GM12874 (cell line): ENCODE measurements around the gene TTLL7.

Source experiments
- TF ChIP-seq, protein P1 (sequence below): IDR thresholded peaks from 2 replicates; pipeline ENCODE4 v1.5.1; 2011; ENCODE audit warnings: low read depth, mild to moderate bottlenecking, control low read depth, low read length, moderate library complexity; ENCODE audit not compliant: insufficient read depth

TTLL7 gene

GRCh38 chr1:83950106-83950661 is 48.7 kb downstream of the TTLL7 start:
- TF ChIP-seq, protein P1, sequence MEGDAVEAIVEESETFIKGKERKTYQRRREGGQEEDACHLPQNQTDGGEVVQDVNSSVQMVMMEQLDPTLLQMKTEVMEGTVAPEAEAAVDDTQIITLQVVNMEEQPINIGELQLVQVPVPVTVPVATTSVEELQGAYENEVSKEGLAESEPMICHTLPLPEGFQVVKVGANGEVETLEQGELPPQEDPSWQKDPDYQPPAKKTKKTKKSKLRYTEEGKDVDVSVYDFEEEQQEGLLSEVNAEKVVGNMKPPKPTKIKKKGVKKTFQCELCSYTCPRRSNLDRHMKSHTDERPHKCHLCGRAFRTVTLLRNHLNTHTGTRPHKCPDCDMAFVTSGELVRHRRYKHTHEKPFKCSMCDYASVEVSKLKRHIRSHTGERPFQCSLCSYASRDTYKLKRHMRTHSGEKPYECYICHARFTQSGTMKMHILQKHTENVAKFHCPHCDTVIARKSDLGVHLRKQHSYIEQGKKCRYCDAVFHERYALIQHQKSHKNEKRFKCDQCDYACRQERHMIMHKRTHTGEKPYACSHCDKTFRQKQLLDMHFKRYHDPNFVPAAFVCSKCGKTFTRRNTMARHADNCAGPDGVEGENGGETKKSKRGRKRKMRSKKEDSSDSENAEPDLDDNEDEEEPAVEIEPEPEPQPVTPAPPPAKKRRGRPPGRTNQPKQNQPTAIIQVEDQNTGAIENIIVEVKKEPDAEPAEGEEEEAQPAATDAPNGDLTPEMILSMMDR: no peak

DNA sequence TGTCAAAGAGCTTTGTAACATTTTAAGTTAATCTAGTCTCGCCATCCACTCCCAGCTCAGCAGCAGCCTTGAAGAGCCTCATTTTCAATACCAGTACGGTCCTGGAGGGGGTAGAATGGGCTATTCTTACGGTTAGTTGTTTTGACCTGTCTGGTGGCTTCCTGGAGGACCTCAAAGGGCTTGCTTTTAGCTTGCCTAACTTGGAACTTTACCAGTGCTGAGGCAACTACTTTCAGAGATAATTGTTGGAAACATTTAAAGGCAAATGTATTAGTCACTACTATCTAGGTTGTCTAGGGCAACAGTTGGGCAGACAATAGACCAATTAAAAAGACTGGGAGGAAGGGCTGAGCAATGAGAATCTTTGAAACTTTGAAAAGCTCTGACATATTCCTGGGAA is 56.0 kb downstream of the TTLL7 start:
- TF ChIP-seq, protein P1: no peak

GRCh38 chr1:83934550-83934949 is 64.4 kb downstream of the TTLL7 start:
- TF ChIP-seq, protein P1: no peak

DNA sequence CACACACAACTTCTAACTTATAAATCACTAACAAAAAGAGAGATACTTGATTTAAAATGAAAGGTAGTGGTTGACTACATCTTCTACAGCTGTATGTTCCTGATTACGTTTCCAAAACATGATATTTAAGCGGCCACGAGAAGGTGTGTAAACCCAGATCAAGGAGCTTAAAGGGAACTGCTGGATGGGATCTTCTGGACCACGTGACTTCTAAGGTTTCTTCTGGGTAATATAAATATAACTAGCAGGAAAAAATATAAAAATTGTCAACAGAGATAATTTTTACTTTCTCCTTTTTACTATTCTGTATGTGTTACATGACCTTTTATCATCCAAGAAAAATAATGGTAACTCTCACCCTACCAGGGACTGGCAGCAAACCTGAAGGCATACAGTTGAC is 66.2 kb downstream of the TTLL7 start:
- TF ChIP-seq, protein P1: no peak

DNA sequence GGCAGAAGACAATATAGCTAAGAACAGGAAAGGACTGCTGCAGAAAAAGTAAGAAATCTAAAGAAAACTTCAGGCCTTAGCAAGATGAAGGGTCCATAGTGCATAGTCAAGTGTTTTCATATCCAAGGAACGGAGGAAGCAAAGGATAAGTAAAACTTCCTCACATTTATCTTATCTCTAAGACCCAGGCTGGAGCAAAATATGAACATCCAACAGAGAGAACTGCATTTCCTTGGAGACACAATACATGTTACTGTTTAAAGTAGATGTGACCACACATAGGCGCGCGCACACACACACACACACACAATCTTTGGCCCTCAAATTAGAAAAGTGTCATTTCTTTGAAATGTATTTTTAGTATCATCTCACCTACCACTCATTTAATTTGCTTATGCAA is 66.7 kb downstream of the TTLL7 start:
- TF ChIP-seq, protein P1: no peak

GRCh38 chr1:83931658-83932253 is 67.2 kb downstream of the TTLL7 start:
- TF ChIP-seq, protein P1: peak; percentile 30; the same call in 1 of the 2 replicates

GRCh38 chr1:83929184-83929583 is 69.7 kb downstream of the TTLL7 start:
- TF ChIP-seq, protein P1: no peak
